Stimulated activated CD8-positive, alpha-beta memory T cell treated with anti-CD3 and anti-CD28 coated beads, Interleukin-15, amount 100 ng/mL, for 48 hours (primary cell): ENCODE measurements around the gene BCAS3.
A peak's percentile ranks its signal among the peaks of the same experiment; 100 is the strongest.
"Not testable (repeated sequence)": the region's sequence is repeated elsewhere in the genome, so short reads cannot be mapped to it uniquely, and the experiment has no call there.

Experiments
- DNase-seq, 2 donors: peaks; one replicate each; pipeline ENCODE4 v3.0.0-alpha.2; 2020; ENCODE audit warnings: low read depth in 2 of 2

The BCAS3 gene

GRCh38 chr17:60677308-60678117 is at the start of gene BCAS3:
Gene BCAS3, plus strand, starts transcription at chr17:60677851.
- DNase-seq = peak; percentile 94

- no peak for DNase-seq
Measured at GRCh38 chr17:60628252-60628889, 49.3 kb upstream of the BCAS3 start.

GRCh38 chr17:60629120-60629519 is 48.5 kb upstream of the BCAS3 start:
- DNase-seq = no peak

GRCh38 chr17:60630352-60630751 is 47.3 kb upstream of the BCAS3 start:
- no peak for DNase-seq

- no peak for DNase-seq
Measured at GRCh38 chr17:60631119-60631518, 46.5 kb upstream of the BCAS3 start.

GRCh38 chr17:60637683-60638082 is 40.0 kb upstream of the BCAS3 start:
- DNase-seq = no peak

GRCh38 chr17:60639019-60639330 is 38.7 kb upstream of the BCAS3 start:
- no peak for DNase-seq

GRCh38 chr17:60640503-60640902 is 37.1 kb upstream of the BCAS3 start:
- no peak for DNase-seq

- DNase-seq = no peak
Measured at GRCh38 chr17:60641126-60641525, 36.5 kb upstream of the BCAS3 start.

GRCh38 chr17:60641810-60642220 is 35.8 kb upstream of the BCAS3 start:
- peak in 1 of 2 donors; percentile 12 for DNase-seq

- DNase-seq = no peak
Measured at GRCh38 chr17:60645918-60646523, 31.6 kb upstream of the BCAS3 start.

- DNase-seq = no peak
Measured at GRCh38 chr17:60646701-60647100, 30.9 kb upstream of the BCAS3 start.

- DNase-seq = no peak
Measured at GRCh38 chr17:60647705-60648104, 29.9 kb upstream of the BCAS3 start.

- DNase-seq = no peak
Measured at GRCh38 chr17:60652454-60653247, 25.0 kb upstream of the BCAS3 start.

- DNase-seq = no peak
Measured at GRCh38 chr17:60653569-60653968, 24.1 kb upstream of the BCAS3 start.

- no peak for DNase-seq
Measured at GRCh38 chr17:60656499-60656898, 21.2 kb upstream of the BCAS3 start.

GRCh38 chr17:60659156-60659555 is 18.5 kb upstream of the BCAS3 start:
- no peak for DNase-seq

- DNase-seq = no peak
Measured at GRCh38 chr17:60661489-60661888, 16.2 kb upstream of the BCAS3 start.

GRCh38 chr17:60664022-60664421 is 13.6 kb upstream of the BCAS3 start:
- no peak for DNase-seq

- no peak for DNase-seq
Measured at GRCh38 chr17:60665602-60666001, 12.0 kb upstream of the BCAS3 start.

GRCh38 chr17:60668741-60669140 is 8.9 kb upstream of the BCAS3 start:
- not testable (repeated sequence) for DNase-seq

GRCh38 chr17:60671482-60671881 is 6.2 kb upstream of the BCAS3 start:
- no peak for DNase-seq
